Testis (tissue), 2 donors: ENCODE measurements around the gene THAP4.

Experiments used
- POLR2A ChIP-seq: fragments of 450-650 bp; IDR thresholded peaks from one replicate; pipeline ENCODE4 v1.6.1; 2017; ENCODE audit warnings: antibody characterized with exemption, mild to moderate bottlenecking, moderate library complexity
- TF ChIP-seq, protein P1 (sequence below), 3 experiments: fragments of 450-650 bp in 2 of 3; fragments of 200-600 bp in 1 of 3; sonication (generic) in 1 of 3; IDR thresholded peaks; one replicate each; pipeline ENCODE4 v1.5.1; 2016 to 2019; ENCODE audit warnings: antibody characterized with exemption in 3 of 3, mild to moderate bottlenecking in 2 of 3, moderate library complexity in 1 of 3

DNA sequence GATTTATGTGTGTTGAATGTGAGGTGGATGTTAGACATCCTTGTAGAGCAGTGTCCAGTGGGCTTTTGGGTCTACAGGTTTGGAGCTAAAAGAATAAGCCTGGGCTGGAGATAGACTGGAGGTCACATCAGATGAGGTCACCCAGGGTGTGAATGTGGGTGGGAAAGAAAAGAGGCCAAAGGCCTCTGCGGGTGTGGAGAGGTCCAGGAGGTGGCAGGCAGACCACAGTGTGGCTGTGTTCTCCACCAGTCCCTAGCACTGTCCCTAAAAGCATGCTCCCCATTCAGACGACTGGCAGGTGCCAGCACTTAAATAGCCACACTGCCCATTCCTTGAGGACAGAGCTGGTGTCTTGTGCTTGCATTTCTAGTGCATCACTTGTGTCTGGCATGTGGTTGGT, 4.7 kb upstream of the THAP4 start:
- TF ChIP-seq, protein P1, sequence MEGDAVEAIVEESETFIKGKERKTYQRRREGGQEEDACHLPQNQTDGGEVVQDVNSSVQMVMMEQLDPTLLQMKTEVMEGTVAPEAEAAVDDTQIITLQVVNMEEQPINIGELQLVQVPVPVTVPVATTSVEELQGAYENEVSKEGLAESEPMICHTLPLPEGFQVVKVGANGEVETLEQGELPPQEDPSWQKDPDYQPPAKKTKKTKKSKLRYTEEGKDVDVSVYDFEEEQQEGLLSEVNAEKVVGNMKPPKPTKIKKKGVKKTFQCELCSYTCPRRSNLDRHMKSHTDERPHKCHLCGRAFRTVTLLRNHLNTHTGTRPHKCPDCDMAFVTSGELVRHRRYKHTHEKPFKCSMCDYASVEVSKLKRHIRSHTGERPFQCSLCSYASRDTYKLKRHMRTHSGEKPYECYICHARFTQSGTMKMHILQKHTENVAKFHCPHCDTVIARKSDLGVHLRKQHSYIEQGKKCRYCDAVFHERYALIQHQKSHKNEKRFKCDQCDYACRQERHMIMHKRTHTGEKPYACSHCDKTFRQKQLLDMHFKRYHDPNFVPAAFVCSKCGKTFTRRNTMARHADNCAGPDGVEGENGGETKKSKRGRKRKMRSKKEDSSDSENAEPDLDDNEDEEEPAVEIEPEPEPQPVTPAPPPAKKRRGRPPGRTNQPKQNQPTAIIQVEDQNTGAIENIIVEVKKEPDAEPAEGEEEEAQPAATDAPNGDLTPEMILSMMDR (IDR thresholded peaks at IDR 0.05), result no peak
- no peak for TF ChIP-seq POLR2A
